ENCODE measurements around the gene CDCA3. TPM values are rescaled to one million over a fixed set of nuclear protein-coding genes. Genes with fewer than 3 reads are reported as not detected.

CDCA3 gene
- total RNA-seq, 1 donor from 2014 or later, result 2.9 TPM

Other genes with a start within 250 kb of the CDCA3 start
- 169 TPM for gene CHD4, start 243.9 kb downstream of the CDCA3 start, total RNA-seq
- 3.8 TPM for gene LPAR5, start 215.3 kb downstream of the CDCA3 start, total RNA-seq
- gene ACRBP, start 203.9 kb downstream of the CDCA3 start, total RNA-seq, result 7.2 TPM
- 41.3 TPM for gene ING4, start 188.2 kb downstream of the CDCA3 start, total RNA-seq
- 48.7 TPM for gene ZNF384, start 161.9 kb downstream of the CDCA3 start, total RNA-seq
- gene PIANP, start 150.5 kb downstream of the CDCA3 start, total RNA-seq, result 0.18 TPM
- gene COPS7A, start 127.2 kb downstream of the CDCA3 start, total RNA-seq, result 55.1 TPM
- 108 TPM for gene MLF2, start 98.1 kb downstream of the CDCA3 start, total RNA-seq
- 267 TPM for gene PTMS, start 84.9 kb downstream of the CDCA3 start, total RNA-seq
- gene LAG3, start 78.8 kb downstream of the CDCA3 start, total RNA-seq, result 2.1 TPM
- gene CD4, start 61.8 kb downstream of the CDCA3 start, total RNA-seq, result 80.3 TPM
- 21.5 TPM for gene GPR162, start 29.5 kb downstream of the CDCA3 start, total RNA-seq
- gene P3H3, start 22.9 kb downstream of the CDCA3 start, total RNA-seq, result 7.0 TPM
- gene GNB3, start 10.4 kb downstream of the CDCA3 start, total RNA-seq, result 1.0 TPM
- 58.6 TPM for gene USP5, start 864 bp upstream of the CDCA3 start, total RNA-seq
- gene TPI1, start 16.2 kb upstream of the CDCA3 start, total RNA-seq, result 278 TPM
- 25.5 TPM for gene SPSB2, start 22.0 kb upstream of the CDCA3 start, total RNA-seq
- 26.6 TPM for gene LRRC23, start 53.5 kb upstream of the CDCA3 start, total RNA-seq
- gene ENO2, start 63.3 kb upstream of the CDCA3 start, total RNA-seq, result 41.9 TPM
- 123 TPM for gene ATN1, start 76.7 kb upstream of the CDCA3 start, total RNA-seq
- gene RNU7-1, start 92.5 kb upstream of the CDCA3 start, total RNA-seq, result not detected
- 181 TPM for gene C12orf57, start 92.7 kb upstream of the CDCA3 start, total RNA-seq
- 209 TPM for gene PTPN6, start 100.1 kb upstream of the CDCA3 start, total RNA-seq
- gene PHB2, start 119.4 kb upstream of the CDCA3 start, total RNA-seq, result 138 TPM
- gene EMG1, start 119.6 kb upstream of the CDCA3 start, total RNA-seq, result 39.6 TPM
- 67.7 TPM for gene LPCAT3, start 167.2 kb upstream of the CDCA3 start, total RNA-seq
- gene C1S, start 209.4 kb upstream of the CDCA3 start, total RNA-seq, result 280 TPM
- gene C1R, start 241.2 kb upstream of the CDCA3 start, total RNA-seq, result 373 TPM

All from lower lobe of right lung (tissue), 1 donor.